ENCODE measurements around the gene GLI2.

GRCh38 chr2:120700659-120701058 lies 35.0 kb upstream of the GLI2 start:
- TF ChIP-seq CTCF (conservative IDR thresholded peaks at IDR 0.05) (no peak), EZH2 (IDR thresholded peaks at IDR 0.05; ENCODE audit: low read depth) (no peak)

All from PC-9 (cell line).